H9 (cell line): ENCODE results near the gene SCN10A. TPM values are rescaled to one million over a fixed set of nuclear protein-coding genes. Genes with fewer than 3 reads are reported as not detected.

Experiments used
- DNase-seq: peaks from one replicate; pipeline ENCODE4 v3.0.0-alpha.2; 2017
- H2AFZ ChIP-seq: one replicate; pipeline ENCODE4 v1.6.1; 2013; ENCODE audit warnings: mild to moderate bottlenecking, low read length, control low read depth, moderate library complexity
- H2AK5ac ChIP-seq: 2 replicates; pipeline ENCODE4 v1.6.1; 2013; ENCODE audit warnings: low read length, control low read depth, mixed read lengths; ENCODE audit not compliant: insufficient read length
- H2BK120ac ChIP-seq: one replicate; pipeline ENCODE4 v1.6.1; 2013; ENCODE audit warnings: low read depth, mild to moderate bottlenecking, low read length, control low read depth, inconsistent platforms; ENCODE audit not compliant: poor library complexity, severe bottlenecking
- H2BK12ac ChIP-seq: 2 replicates; pipeline ENCODE4 v1.6.1; 2013; ENCODE audit warnings: low read length, control low read depth, mixed read lengths, low read depth; ENCODE audit not compliant: insufficient read length
- H2BK15ac ChIP-seq: 2 replicates; pipeline ENCODE4 v1.6.1; 2013; ENCODE audit warnings: low read depth, low read length, control low read depth
- H2BK20ac ChIP-seq: one replicate; pipeline ENCODE4 v1.6.1; 2013; ENCODE audit warnings: low read depth, mild to moderate bottlenecking, low read length, control low read depth, inconsistent platforms; ENCODE audit not compliant: poor library complexity, severe bottlenecking
- H2BK5ac ChIP-seq: 2 replicates; pipeline ENCODE4 v1.6.1; 2013; ENCODE audit warnings: low read length, control low read depth, mixed read lengths; ENCODE audit not compliant: insufficient read length
- H3K14ac ChIP-seq: 2 replicates; pipeline ENCODE4 v1.6.1; 2013; ENCODE audit warnings: low read length, control low read depth; ENCODE audit not compliant: insufficient read depth
- H3K18ac ChIP-seq: 2 replicates; pipeline ENCODE4 v1.6.1; 2013; ENCODE audit warnings: low read depth, mild to moderate bottlenecking, mixed read lengths, low read length, control low read depth; ENCODE audit not compliant: insufficient read length
- H3K23ac ChIP-seq: 2 replicates; pipeline ENCODE4 v1.6.1; 2013; ENCODE audit warnings: low read length, control low read depth, mixed read lengths, low read depth; ENCODE audit not compliant: insufficient read length
- H3K23me2 ChIP-seq: 2 replicates; pipeline ENCODE4 v1.6.1; 2013; ENCODE audit warnings: low read depth, mild to moderate bottlenecking, mixed read lengths, low read length, control low read depth; ENCODE audit not compliant: insufficient read length, poor library complexity, severe bottlenecking
- H3K27ac ChIP-seq: 2 replicates; pipeline ENCODE4 v1.5.1; 2013; ENCODE audit warnings: low read length, control low read depth, mixed read lengths, low read depth; ENCODE audit not compliant: insufficient read length
- H3K27me3 ChIP-seq: 2 replicates; pipeline ENCODE4 v1.6.1; 2013; ENCODE audit warnings: low read length, control low read depth, inconsistent platforms; ENCODE audit not compliant: insufficient read depth
- H3K4ac ChIP-seq: 2 replicates; pipeline ENCODE4 v1.6.1; 2013; ENCODE audit warnings: low read depth, mild to moderate bottlenecking, control low read depth, inconsistent platforms, low read length, moderate library complexity
- H3K4me1 ChIP-seq: 2 replicates; pipeline ENCODE4 v1.6.1; 2013; ENCODE audit warnings: low read length, control low read depth, inconsistent platforms; ENCODE audit not compliant: insufficient read depth
- H3K4me2 ChIP-seq: 2 replicates; pipeline ENCODE4 v1.6.1; 2013; ENCODE audit warnings: low read length, control low read depth, mixed read lengths; ENCODE audit not compliant: insufficient read length, insufficient read depth
- H3K56ac ChIP-seq: 2 replicates; pipeline ENCODE4 v1.6.1; 2013; ENCODE audit warnings: low read depth, mild to moderate bottlenecking, mixed read lengths, low read length, control low read depth; ENCODE audit not compliant: insufficient read length
- H3K79me1 ChIP-seq: 2 replicates; pipeline ENCODE4 v1.6.1; 2013; ENCODE audit warnings: low read depth, mild to moderate bottlenecking, moderate library complexity, low read length, control low read depth, inconsistent platforms; ENCODE audit not compliant: insufficient read depth, poor library complexity, severe bottlenecking
- H3K79me2 ChIP-seq: 2 replicates; pipeline ENCODE4 v1.6.1; 2013; ENCODE audit warnings: low read length, control low read depth, inconsistent platforms; ENCODE audit not compliant: insufficient read depth
- H3K9ac ChIP-seq: 2 replicates; pipeline ENCODE4 v1.6.1; 2013; ENCODE audit warnings: low read length, control low read depth, mixed read lengths; ENCODE audit not compliant: insufficient read length; ENCODE audit errors: extremely low read depth
- H3K9me3 ChIP-seq: one replicate; pipeline ENCODE4 v1.6.1; 2013; ENCODE audit warnings: low read depth, low read length, inconsistent platforms; ENCODE audit not compliant: control insufficient read depth
- H3T11ph ChIP-seq: one replicate; pipeline ENCODE4 v1.6.1; 2013; ENCODE audit warnings: mild to moderate bottlenecking, low read length, control low read depth, inconsistent platforms
- H4K20me1 ChIP-seq: one replicate; pipeline ENCODE4 v1.6.1; 2013; ENCODE audit not compliant: control insufficient read depth, insufficient read length, insufficient read depth
- H4K5ac ChIP-seq: 2 replicates; pipeline ENCODE4 v1.6.1; 2013; ENCODE audit warnings: low read depth, mild to moderate bottlenecking, mixed read lengths, low read length, control low read depth; ENCODE audit not compliant: insufficient read length
- H4K8ac ChIP-seq: replicated peaks from 2 replicates; pipeline ENCODE4 v1.6.1; 2013; ENCODE audit warnings: low read length, control low read depth, mixed read lengths, low read depth; ENCODE audit not compliant: insufficient read length
- H4K91ac ChIP-seq: 2 replicates; pipeline ENCODE4 v1.6.1; 2013; ENCODE audit warnings: low read depth, mild to moderate bottlenecking, moderate library complexity, mixed read lengths, low read length, control low read depth; ENCODE audit not compliant: insufficient read length
- H3K27ac Mint-ChIP-seq, 3 experiments: 2 replicates in 2 of 3; 3 replicates in 1 of 3; pipeline ENCODE4 v1.8.0; 2020 to 2021; ENCODE audit warnings: mixed read lengths in 3 of 3, mild to moderate bottlenecking in 1 of 3, moderate library complexity in 1 of 3
- H3K27me3 Mint-ChIP-seq: 2 replicates; pipeline ENCODE4 v1.8.0; 2021; ENCODE audit warnings: low read depth, mild to moderate bottlenecking, moderate library complexity, mixed read lengths
- H3K36me3 Mint-ChIP-seq, 3 experiments: 2 replicates in 2 of 3; 3 replicates in 1 of 3; pipeline ENCODE4 v1.8.0; 2020 to 2021; ENCODE audit warnings: low read depth in 3 of 3, mixed read lengths in 3 of 3; ENCODE audit not compliant: insufficient read depth in 1 of 3
- H3K4me1 Mint-ChIP-seq, 2 experiments: 2 replicates each; pipeline ENCODE4 v1.8.0; 2020; ENCODE audit warnings: mixed read lengths in 2 of 2
- H3K4me3 Mint-ChIP-seq, 2 experiments: 2 replicates in 1 of 2; 3 replicates in 1 of 2; pipeline ENCODE4 v1.8.0; 2020 to 2021; ENCODE audit warnings: mild to moderate bottlenecking in 2 of 2, mixed read lengths in 2 of 2, moderate library complexity in 1 of 2
- H3K9me3 Mint-ChIP-seq, 2 experiments: 2 replicates in 1 of 2; 3 replicates in 1 of 2; pipeline ENCODE4 v1.8.0; 2020; ENCODE audit warnings: mild to moderate bottlenecking in 2 of 2, mixed read lengths in 2 of 2, moderate library complexity in 1 of 2
- WGBS: extraction: QIAGEN DNeasy Blood & Tissue Kit; methylation state at CpG from one replicate; pipeline ENCODE4 v1.1.7; 2013; ENCODE audit warnings: missing lambda C conversion rate, low lambda C conversion rate, mixed read lengths; ENCODE audit not compliant: insufficient read length; ENCODE audit errors: extremely low coverage; 5-methylcytosine and 5-hydroxymethylcytosine counted together
- total RNA-seq: library from RNA; stranded (reverse); gene quantifications from 2 replicates; pipeline ENCODE4 v1.2.1, GENCODE V29; 2021
- TF ChIP-seq, protein P1 (sequence below): fragments of 200-600 bp; sonication (generic); conservative IDR thresholded peaks from 3 replicates; pipeline ENCODE4 v1.8.0; 2021; ENCODE audit warnings: antibody characterized with exemption, mild to moderate bottlenecking

SCN10A gene
- total RNA-seq, 1 experiment from 2014 or later: not detected

- TF ChIP-seq, protein P1, sequence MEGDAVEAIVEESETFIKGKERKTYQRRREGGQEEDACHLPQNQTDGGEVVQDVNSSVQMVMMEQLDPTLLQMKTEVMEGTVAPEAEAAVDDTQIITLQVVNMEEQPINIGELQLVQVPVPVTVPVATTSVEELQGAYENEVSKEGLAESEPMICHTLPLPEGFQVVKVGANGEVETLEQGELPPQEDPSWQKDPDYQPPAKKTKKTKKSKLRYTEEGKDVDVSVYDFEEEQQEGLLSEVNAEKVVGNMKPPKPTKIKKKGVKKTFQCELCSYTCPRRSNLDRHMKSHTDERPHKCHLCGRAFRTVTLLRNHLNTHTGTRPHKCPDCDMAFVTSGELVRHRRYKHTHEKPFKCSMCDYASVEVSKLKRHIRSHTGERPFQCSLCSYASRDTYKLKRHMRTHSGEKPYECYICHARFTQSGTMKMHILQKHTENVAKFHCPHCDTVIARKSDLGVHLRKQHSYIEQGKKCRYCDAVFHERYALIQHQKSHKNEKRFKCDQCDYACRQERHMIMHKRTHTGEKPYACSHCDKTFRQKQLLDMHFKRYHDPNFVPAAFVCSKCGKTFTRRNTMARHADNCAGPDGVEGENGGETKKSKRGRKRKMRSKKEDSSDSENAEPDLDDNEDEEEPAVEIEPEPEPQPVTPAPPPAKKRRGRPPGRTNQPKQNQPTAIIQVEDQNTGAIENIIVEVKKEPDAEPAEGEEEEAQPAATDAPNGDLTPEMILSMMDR: peak; percentile 89
- H2BK120ac ChIP-seq: no peak overlapping the region
- peaks cover 7% of the 10 kb centered on the region for H3K27me3 Mint-ChIP-seq
- no peaks in the 10 kb centered on the region for H3K27me3 ChIP-seq
- H3K4me1 ChIP-seq: no peaks in the 10 kb centered on the region
- no peak overlapping the region for H3K4me2 ChIP-seq
- no peak overlapping the region for H3K14ac ChIP-seq
- no peak overlapping the region; a peak in 1 of 7 replicates for H3K27ac Mint-ChIP-seq
- H3K4me1 Mint-ChIP-seq: peaks cover 5 to 10% of the 10 kb centered on the region in 2 experiments
- H3K4ac ChIP-seq: no peak overlapping the region
- H3K9me3 Mint-ChIP-seq: no peaks in the 10 kb centered on the region
- H4K20me1 ChIP-seq: no peaks in the 10 kb centered on the region
- no peak overlapping the region for H3K56ac ChIP-seq
- no peak overlapping the region for H3T11ph ChIP-seq
- H3K27ac ChIP-seq: no peak overlapping the region
- WGBS: no CpG with 5 or more reads among the region's 13 CpGs
- H2BK5ac ChIP-seq: no peak overlapping the region
- no peaks in the 10 kb centered on the region for H3K79me2 ChIP-seq
- no peak overlapping the region for H4K5ac ChIP-seq
- no peak overlapping the region for H4K91ac ChIP-seq
- no peak overlapping the region for H3K23ac ChIP-seq
- H3K9me3 ChIP-seq: no peaks in the 10 kb centered on the region
- H3K18ac ChIP-seq: no peak overlapping the region
- H4K8ac ChIP-seq: no peak overlapping the region
- no peak overlapping the region for H2BK15ac ChIP-seq
- no peaks in the 10 kb centered on the region for H3K23me2 ChIP-seq
- peak; percentile 92 for DNase-seq
- no peak overlapping the region for H2AFZ ChIP-seq
- no peak overlapping the region for H2BK20ac ChIP-seq
- H3K79me1 ChIP-seq: no peaks in the 10 kb centered on the region
- no peak overlapping the region for H2BK12ac ChIP-seq
- H3K9ac ChIP-seq: no peak overlapping the region
- no peaks in the 10 kb centered on the region for H3K36me3 Mint-ChIP-seq
- no peak overlapping the region for H2AK5ac ChIP-seq
- H3K4me3 Mint-ChIP-seq: no peak overlapping the region
Measured at GRCh38 chr3:38738630-38739395, 77.2 kb downstream of the SCN10A start.
